H1 (cell line): ENCODE data around the gene SLC25A21. TPM values are rescaled to one million over a fixed set of nuclear protein-coding genes. Genes with fewer than 3 reads are reported as not detected.

Source experiments
- CTCF ChIA-PET: fragments of 300-600 bp; sonication (Branson Sonifier 250); formaldehyde crosslinking; loops from one replicate; lab custom pipeline; 2021; ENCODE audit not compliant: partially characterized antibody; lab: Charles Lee
- POLR2A ChIA-PET: fragments of 300-600 bp; sonication (Branson Sonifier 250); formaldehyde crosslinking; loops from one replicate; lab custom pipeline; 2021; ENCODE audit warnings: inconsistent platforms; ENCODE audit not compliant: partially characterized antibody; lab: Charles Lee
- DNase-seq, 2 experiments: peaks; one replicate each; pipeline versions ENCODE4 v3.0.0 to v3.0.0-alpha.2; 2010 to 2022; ENCODE audit warnings: low spot score in 2 of 2, low read depth in 1 of 2, mixed read lengths in 1 of 2
- FAIRE-seq: peaks from 2 replicates; lab custom pipeline; 2011; peaks lifted over from hg19 to GRCh38; lab: Jason Lieb, UNC
- H2AFZ ChIP-seq: 2 replicates; pipeline ENCODE4 v1.8.1; 2012; ENCODE audit warnings: low read length, inconsistent platforms
- H2AK5ac ChIP-seq: 2 replicates; pipeline ENCODE4 v1.6.1; 2013; ENCODE audit warnings: low read depth, low read length
- H2BK120ac ChIP-seq: replicated peaks from 2 replicates; pipeline ENCODE3; 2013; ENCODE audit warnings: low read depth, low read length, inconsistent platforms
- H2BK12ac ChIP-seq: 2 replicates; pipeline ENCODE4 v1.6.1; 2013; ENCODE audit warnings: low read depth, low read length
- H2BK15ac ChIP-seq: 2 replicates; pipeline ENCODE4 v1.6.1; 2013; ENCODE audit warnings: low read length
- H2BK20ac ChIP-seq: 2 replicates; pipeline ENCODE4 v1.6.1; 2013; ENCODE audit warnings: low read length
- H2BK5ac ChIP-seq: 2 replicates; pipeline ENCODE4 v1.6.1; 2013; ENCODE audit warnings: low read depth, low read length
- H3K14ac ChIP-seq: 2 replicates; pipeline ENCODE4 v1.6.1; 2013; ENCODE audit warnings: inconsistent platforms; ENCODE audit not compliant: insufficient read length
- H3K18ac ChIP-seq: 2 replicates; pipeline ENCODE4 v1.6.1; 2013; ENCODE audit warnings: low read length; ENCODE audit errors: extremely low read depth
- H3K23ac ChIP-seq: 2 replicates; pipeline ENCODE4 v1.6.1; 2013; ENCODE audit warnings: inconsistent platforms; ENCODE audit not compliant: insufficient read length
- H3K23me2 ChIP-seq: 2 replicates; pipeline ENCODE4 v1.6.1; 2013; ENCODE audit warnings: low read depth, low read length
- H3K27ac ChIP-seq: 2 replicates; pipeline ENCODE4 v1.6.1; 2011; ENCODE audit warnings: low read depth, low read length, inconsistent platforms
- H3K27me3 ChIP-seq, 4 experiments: replicated peaks in 1 of 4; 1 replicate in 1 of 4; 2 replicates in 3 of 4; pipeline versions ENCODE4 v1.6.1 to v1.8.1; 2011 to 2013; ENCODE audit warnings: low read length in 3 of 4, mild to moderate bottlenecking in 3 of 4, inconsistent platforms in 2 of 4, mixed read lengths in 2 of 4, moderate library complexity in 1 of 4; ENCODE audit not compliant: control insufficient read depth in 3 of 4, insufficient read depth in 3 of 4; ENCODE audit errors: extremely low read depth in 1 of 4
- H3K36me3 ChIP-seq, 4 experiments: 2 replicates each; pipeline versions ENCODE4 v1.6.1 to v1.8.1; 2011 to 2013; ENCODE audit warnings: mild to moderate bottlenecking in 4 of 4, low read length in 3 of 4, moderate library complexity in 2 of 4, control low read depth in 1 of 4, inconsistent platforms in 1 of 4; ENCODE audit not compliant: insufficient read depth in 4 of 4, control insufficient read depth in 2 of 4
- H3K4ac ChIP-seq: replicated peaks from 2 replicates; pipeline ENCODE3; 2013; ENCODE audit warnings: low read length, low read depth, mixed read lengths, inconsistent platforms; ENCODE audit not compliant: insufficient read length
- H3K4me1 ChIP-seq, 4 experiments: replicated peaks in 1 of 4; 1 replicate in 1 of 4; 2 replicates in 3 of 4; pipeline versions ENCODE4 v1.6.1 to v1.8.1; 2011 to 2013; ENCODE audit warnings: low read length in 3 of 4, inconsistent platforms in 2 of 4, mixed read lengths in 1 of 4; ENCODE audit not compliant: insufficient read depth in 4 of 4, control insufficient read depth in 3 of 4
- H3K4me2 ChIP-seq, 2 experiments: 2 replicates each; pipeline versions ENCODE4 v1.6.1 to v1.8.1; 2011 to 2013; ENCODE audit warnings: low read depth in 2 of 2, low read length in 2 of 2, control low read depth in 1 of 2, inconsistent platforms in 1 of 2, mild to moderate bottlenecking in 1 of 2; ENCODE audit not compliant: insufficient read depth in 1 of 2
- H3K4me3 ChIP-seq, 4 experiments: fragments of 200-600, 300-600 bp in 1 of 4; sonication (generic), shearing (Covaris generic), sonication (Bioruptor Twin) in 1 of 4; 2 replicates each; pipeline versions ENCODE4 v1.5.1 to v1.8.1; 2011 to 2016; ENCODE audit warnings: low read length in 4 of 4, low read depth in 3 of 4, control low read depth in 2 of 4, inconsistent platforms in 2 of 4, mild to moderate bottlenecking in 2 of 4, mixed read lengths in 1 of 4, moderate library complexity in 1 of 4; ENCODE audit not compliant: insufficient read depth in 2 of 4; ENCODE audit errors: extremely low read depth in 1 of 4
- H3K56ac ChIP-seq: replicated peaks from 2 replicates; pipeline ENCODE3; 2013; ENCODE audit warnings: low read depth, mild to moderate bottlenecking, mixed read lengths, low read length, inconsistent platforms; ENCODE audit not compliant: insufficient read length
- H3K79me1 ChIP-seq: 2 replicates; pipeline ENCODE4 v1.6.1; 2013; ENCODE audit warnings: low read depth, low read length, control low read depth
- H3K79me2 ChIP-seq, 2 experiments: 2 replicates each; pipeline versions ENCODE4 v1.6.1 to v1.8.1; 2012 to 2013; ENCODE audit warnings: low read length in 2 of 2, mild to moderate bottlenecking in 2 of 2, inconsistent platforms in 1 of 2; ENCODE audit not compliant: insufficient read depth in 2 of 2, control insufficient read depth in 1 of 2
- H3K9ac ChIP-seq, 4 experiments: replicated peaks in 1 of 4; 1 replicate in 1 of 4; 2 replicates in 3 of 4; pipeline versions ENCODE4 v1.6.1 to v1.8.1; 2011 to 2013; ENCODE audit warnings: low read depth in 3 of 4, low read length in 3 of 4, control low read depth in 2 of 4, mild to moderate bottlenecking in 2 of 4, moderate library complexity in 2 of 4, inconsistent platforms in 1 of 4; ENCODE audit errors: extremely low read depth in 1 of 4
- H3K9me3 ChIP-seq, 2 experiments: 2 replicates each; pipeline versions ENCODE4 v1.6.1 to v1.8.1; 2012 to 2013; ENCODE audit warnings: mild to moderate bottlenecking in 2 of 2, moderate library complexity in 2 of 2, control low read depth in 1 of 2, inconsistent platforms in 1 of 2, low read depth in 1 of 2, low read length in 1 of 2, mixed read lengths in 1 of 2; ENCODE audit not compliant: insufficient read depth in 2 of 2
- H4K20me1 ChIP-seq, 2 experiments: replicated peaks in 1 of 2; 2 replicates each; pipeline versions ENCODE3 to v1.8.1; 2011 to 2013; ENCODE audit warnings: inconsistent platforms in 2 of 2, low read length in 2 of 2, mild to moderate bottlenecking in 1 of 2; ENCODE audit not compliant: insufficient read depth in 2 of 2, control insufficient read depth in 1 of 2
- H4K5ac ChIP-seq: 2 replicates; pipeline ENCODE4 v1.6.1; 2013; ENCODE audit warnings: low read length, low read depth, mixed read lengths, inconsistent platforms; ENCODE audit not compliant: insufficient read length
- H4K8ac ChIP-seq: 2 replicates; pipeline ENCODE4 v1.8.0; 2013; ENCODE audit warnings: mild to moderate bottlenecking, moderate library complexity, low read length, inconsistent platforms; ENCODE audit not compliant: insufficient read depth; ENCODE audit errors: extremely low read depth
- H4K91ac ChIP-seq: replicated peaks from 2 replicates; pipeline ENCODE3; 2013; ENCODE audit warnings: low read length, mixed read lengths, inconsistent platforms; ENCODE audit not compliant: insufficient read length
- BCL11A ChIP-seq, 2 experiments: IDR thresholded peaks; one replicate each; pipeline ENCODE4 v1.6.1; 2011; ENCODE audit warnings: low read depth in 2 of 2, low read length in 2 of 2, mild to moderate bottlenecking in 2 of 2
- EP300 ChIP-seq, 2 experiments: IDR thresholded peaks; 1 replicate in 1 of 2; 2 replicates in 1 of 2; pipeline ENCODE4 v1.6.1; 2011 to 2012; ENCODE audit warnings: low read depth in 2 of 2, low read length in 2 of 2, mild to moderate bottlenecking in 2 of 2, borderline replicate concordance in 1 of 2, inconsistent platforms in 1 of 2, moderate library complexity in 1 of 2
- EZH2 ChIP-seq: fragments of 200-600 bp; sonication (generic); IDR thresholded peaks from 2 replicates; pipeline ENCODE4 v1.7.1; 2012; ENCODE audit warnings: low read depth, mild to moderate bottlenecking, moderate library complexity, low read length, inconsistent platforms; ENCODE audit not compliant: severe bottlenecking
- HDAC2 ChIP-seq, 2 experiments: fragments of 300-600 bp in 1 of 2; sonication (generic) in 1 of 2; IDR thresholded peaks; 2 replicates each; pipeline ENCODE4 v1.6.1; 2011 to 2012; ENCODE audit warnings: low read depth in 2 of 2, low read length in 2 of 2, mild to moderate bottlenecking in 2 of 2, moderate library complexity in 2 of 2, borderline replicate concordance in 1 of 2, inconsistent platforms in 1 of 2
- RXRA ChIP-seq: IDR thresholded peaks from 2 replicates; pipeline ENCODE4 v1.6.1; 2011; ENCODE audit warnings: low read depth, mild to moderate bottlenecking, low read length, moderate library complexity; ENCODE audit not compliant: insufficient read depth
- WGBS, 2 experiments: shearing (Covaris generic) in 1 of 2; methylation state at CpG; one replicate each; pipeline versions ENCODE4 v1.1.6 to v1.1.7; 2013 to 2015; ENCODE audit warnings: low lambda C conversion rate in 2 of 2, mixed read lengths in 2 of 2, inconsistent platforms in 1 of 2, low coverage in 1 of 2, missing lambda C conversion rate in 1 of 2; ENCODE audit not compliant: insufficient replicate concordance in 2 of 2, insufficient coverage in 1 of 2, insufficient read length in 1 of 2; ENCODE audit errors: extremely low coverage in 1 of 2, missing lambda C conversion rate in 1 of 2; 5-methylcytosine and 5-hydroxymethylcytosine counted together
- polyA plus RNA-seq, 7 experiments: library from polyadenylated mRNA; depleted of rRNA in 3 of 7; stranded (reverse) in 5 of 7; unstranded in 2 of 7; fragments of >200 nt in 5 of 7; fragments of 200-250 nt in 2 of 7; gene quantifications; 1 replicate in 5 of 7; 2 replicates in 1 of 7; 4 replicates in 1 of 7; pipeline versions ENCODE4 v1.2.1 to v1.2.3, GENCODE V29; 2011 to 2013; ENCODE audit warnings: missing spikeins in 2 of 7, mixed read lengths in 2 of 7
- total RNA-seq: library from RNA; stranded (reverse); fragmentation: NEBNext Ultra II Directional; extraction: Animal tissue kit (Norgen Biotek cat#: 25700); gene quantifications from 2 replicates; pipeline ENCODE4 v1.2.1, GENCODE V29; 2021
- TF ChIP-seq, protein P1 (sequence below): IDR thresholded peaks from 2 replicates; pipeline ENCODE4 v1.6.1; 2011; ENCODE audit warnings: low read length, improper control_type of control experiment

The SLC25A21 gene
- total and polyA plus RNA-seq, 2 of the 8 experiments (the other 6 are each of a cell fraction or from before 2014, with no cell fraction given), result 6.9 to 15.7 TPM

DNA sequence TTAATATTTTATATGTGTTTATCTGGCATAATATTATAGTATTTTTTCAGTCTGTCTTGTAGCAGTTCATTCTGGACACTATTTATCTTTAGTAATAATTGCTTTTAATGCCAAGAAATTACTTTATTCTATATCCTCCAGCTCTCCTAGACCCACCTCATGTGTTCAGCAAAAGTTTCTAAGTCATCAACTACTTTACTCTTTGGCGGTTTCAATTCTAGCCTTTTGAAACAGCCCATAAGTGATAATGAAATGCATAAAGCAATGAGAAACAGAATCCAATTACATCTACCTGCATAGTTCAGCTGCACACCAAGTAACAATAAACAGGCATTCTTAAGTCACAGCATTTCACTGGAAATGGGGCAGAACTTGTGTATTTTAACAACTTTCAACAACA lies 225.5 kb downstream of the SLC25A21 start:
- Histone ChIP-seq H4K5ac (no peak overlapping the region), H3K4me2 (no peak overlapping the region), H3K27me3 (no peaks in the 10 kb centered on the region), H2BK20ac (no peak overlapping the region), H2BK15ac (no peak overlapping the region), H3K4ac (no peak overlapping the region), H3K23ac (no peak overlapping the region), H3K14ac (no peak overlapping the region), H2AFZ (no peak overlapping the region), H3K4me3 (no peak overlapping the region), H3K23me2 (no peaks in the 10 kb centered on the region), H3K36me3 (no peaks in the 10 kb centered on the region), H2BK12ac (no peak overlapping the region), H2AK5ac (no peak overlapping the region), H3K9ac (no peak overlapping the region), H4K20me1 (no peaks in the 10 kb centered on the region), H3K4me1 (peaks cover 0 to 2% (median 0%) of the 10 kb centered on the region in 4 experiments; a peak in 1 of 7 replicates), H3K56ac (no peak overlapping the region), H2BK5ac (no peak overlapping the region), H3K27ac (no peak overlapping the region), H3K18ac (no peak overlapping the region), H2BK120ac (no peak overlapping the region), H3K9me3 (no peaks in the 10 kb centered on the region), H3K79me2 (no peaks in the 10 kb centered on the region), H4K91ac (no peak overlapping the region), H4K8ac (no peak overlapping the region), H3K79me1 (no peaks in the 10 kb centered on the region)
- 84% methylated on average over 1 of the region's 1 CpG; no CpG with 5 or more reads in 1 of the 2 experiments for WGBS, 2 experiments
- DNase-seq (no peak), FAIRE-seq (no peak)
- CTCF ChIA-PET, result interaction anchor here (1.2 to 12.5 kb wide), 3 partner anchors 289 to 421 kb away, joined by 3 to 90 read pairs (median 9); partner anchors contain the start of gene PAX9
- POLR2A ChIA-PET, result no interaction called here
- no peak for TF ChIP-seq BCL11A (IDR thresholded peaks at IDR 0.05; ENCODE audit: low read depth in 2 of 2, low read length in 2 of 2)
- no peak for TF ChIP-seq EZH2
- TF ChIP-seq RXRA, result no peak
- TF ChIP-seq, protein P1, sequence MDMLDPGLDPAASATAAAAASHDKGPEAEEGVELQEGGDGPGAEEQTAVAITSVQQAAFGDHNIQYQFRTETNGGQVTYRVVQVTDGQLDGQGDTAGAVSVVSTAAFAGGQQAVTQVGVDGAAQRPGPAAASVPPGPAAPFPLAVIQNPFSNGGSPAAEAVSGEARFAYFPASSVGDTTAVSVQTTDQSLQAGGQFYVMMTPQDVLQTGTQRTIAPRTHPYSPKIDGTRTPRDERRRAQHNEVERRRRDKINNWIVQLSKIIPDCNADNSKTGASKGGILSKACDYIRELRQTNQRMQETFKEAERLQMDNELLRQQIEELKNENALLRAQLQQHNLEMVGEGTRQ, result no peak
- no peak for TF ChIP-seq EP300 (IDR thresholded peaks at IDR 0.05; ENCODE audit: borderline replicate concordance in 1 of 2, low read depth in 2 of 2, low read length in 2 of 2)
- TF ChIP-seq HDAC2 (IDR thresholded peaks at IDR 0.05; ENCODE audit: borderline replicate concordance in 1 of 2, low read depth in 2 of 2, low read length in 2 of 2), result no peak
